Measurements from ENCODE around the gene CEP152.

Gene CEP152

DNA sequence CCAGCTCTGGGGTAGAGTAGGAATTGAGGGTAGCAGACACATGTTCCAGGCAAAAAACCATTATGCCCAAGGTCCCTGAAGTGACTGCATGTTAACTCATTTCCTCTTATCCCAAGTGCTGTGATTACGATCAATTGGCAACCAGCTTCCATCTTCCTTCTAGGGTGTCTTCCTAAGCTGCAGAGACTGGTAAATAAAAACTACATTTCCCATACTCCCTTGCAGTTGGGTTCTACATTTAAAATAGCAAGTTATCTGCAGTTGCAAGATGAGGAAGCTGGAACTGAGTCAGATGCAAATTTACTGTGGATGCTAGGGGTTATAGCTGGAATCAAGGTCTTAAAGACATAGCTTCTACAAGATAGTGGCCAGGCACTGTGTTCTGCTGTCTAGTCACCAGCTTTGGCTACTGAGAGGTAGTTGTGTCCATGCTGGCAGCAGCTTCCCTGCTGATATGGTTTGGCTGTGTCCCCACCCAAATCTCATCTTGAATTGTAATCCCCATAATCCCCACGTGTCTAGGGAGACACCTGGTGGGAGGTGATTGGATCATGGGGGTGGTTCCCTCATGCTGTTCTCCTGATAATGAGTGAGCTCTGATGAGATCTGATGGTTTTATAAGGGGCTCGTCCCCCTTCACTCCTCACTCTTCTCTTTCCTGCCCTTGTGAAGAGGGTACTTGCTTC lies 114.1 kb downstream of the CEP152 start:
- no peak for DNase-seq (ENCODE audit: low spot score)

DNA sequence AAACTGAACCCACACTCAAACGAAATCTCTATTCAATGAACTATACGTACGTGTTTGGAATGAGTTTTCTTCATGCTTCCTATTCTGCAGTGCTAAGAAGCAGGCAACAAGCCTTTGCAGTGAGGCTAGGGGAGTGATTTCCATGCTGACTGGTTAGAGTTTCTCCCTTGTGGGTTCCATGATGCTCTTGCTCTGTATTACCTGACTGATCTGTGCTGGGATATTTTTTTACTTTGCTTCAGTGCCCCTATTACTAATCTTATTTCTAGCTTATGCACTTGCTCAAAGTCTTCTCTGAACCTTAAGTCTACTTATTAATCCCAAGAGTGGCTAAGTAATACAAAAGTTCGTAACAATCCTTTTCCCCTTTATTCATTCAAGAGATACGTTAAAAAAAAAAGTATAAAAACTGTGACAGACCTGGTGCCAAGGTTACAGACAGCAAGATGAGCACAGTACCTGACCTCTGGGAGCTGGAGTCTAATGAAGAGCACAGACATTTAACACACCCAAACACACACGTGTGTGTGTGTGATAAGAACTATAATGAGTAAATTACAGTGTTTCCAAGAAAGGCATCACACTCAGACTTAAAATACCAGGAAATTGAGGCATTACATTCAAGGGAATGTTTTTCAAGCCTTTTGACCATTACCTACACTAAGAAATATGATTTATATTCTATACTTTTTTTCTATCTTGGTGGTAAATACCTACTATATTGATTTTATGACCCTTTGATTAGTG lies 114.9 kb downstream of the CEP152 start:
- DNase-seq (ENCODE audit: low spot score) = no peak

DNA sequence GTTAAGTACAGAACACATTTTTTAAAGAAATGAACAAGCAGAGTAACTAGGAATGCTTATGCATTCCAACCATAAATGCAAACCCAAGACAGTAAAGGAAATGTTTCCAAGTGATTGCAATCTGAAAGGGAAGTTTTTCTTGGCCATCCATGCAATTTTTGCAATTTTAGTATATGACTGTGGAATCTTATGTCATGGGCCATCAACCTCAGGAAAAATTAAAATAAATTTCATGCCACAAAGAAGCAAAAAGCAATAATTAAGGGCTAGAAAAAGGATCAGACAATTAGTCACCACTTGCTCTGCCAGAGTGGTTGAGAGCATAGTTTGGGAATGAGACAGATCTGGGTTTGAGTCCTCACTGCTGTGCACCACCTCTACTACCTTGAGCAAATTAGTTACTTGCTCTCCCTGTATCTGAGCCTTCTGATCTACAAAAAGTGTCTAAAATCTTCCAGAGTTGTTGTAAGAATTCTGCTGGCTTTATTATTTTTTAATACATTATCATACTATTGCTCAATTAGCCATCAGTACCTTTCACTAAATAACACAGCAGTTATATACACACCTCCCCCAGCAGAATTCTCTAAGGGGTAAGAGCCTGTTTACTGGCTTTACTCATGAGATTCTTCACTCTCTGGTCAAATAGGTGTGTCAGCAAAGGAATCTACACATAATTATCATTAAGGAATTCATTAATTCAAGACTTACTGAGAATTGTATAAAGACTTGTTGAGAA lies 115.6 kb downstream of the CEP152 start:
- no peak for DNase-seq (ENCODE audit: low spot score)

DNA sequence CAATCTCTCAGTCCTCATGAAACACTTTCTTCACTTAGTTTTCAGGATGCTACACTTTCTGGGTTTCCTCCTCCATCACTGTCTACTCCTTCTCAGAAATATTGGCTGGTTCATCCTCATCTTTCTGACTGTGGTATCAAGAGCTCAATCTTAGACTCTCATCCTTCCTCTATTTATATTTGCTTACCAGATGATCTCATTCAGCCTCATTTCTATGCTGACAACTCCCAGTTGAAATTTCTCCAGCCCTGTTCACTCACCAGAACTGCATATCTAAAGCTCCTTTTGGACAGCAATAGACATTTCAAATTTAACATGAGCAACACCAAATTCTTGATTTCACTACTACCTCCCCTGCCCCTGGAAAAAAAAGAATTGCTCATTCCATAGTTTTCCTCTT lies 117.4 kb downstream of the CEP152 start:
- no peak for DNase-seq (ENCODE audit: low spot score)

DNA sequence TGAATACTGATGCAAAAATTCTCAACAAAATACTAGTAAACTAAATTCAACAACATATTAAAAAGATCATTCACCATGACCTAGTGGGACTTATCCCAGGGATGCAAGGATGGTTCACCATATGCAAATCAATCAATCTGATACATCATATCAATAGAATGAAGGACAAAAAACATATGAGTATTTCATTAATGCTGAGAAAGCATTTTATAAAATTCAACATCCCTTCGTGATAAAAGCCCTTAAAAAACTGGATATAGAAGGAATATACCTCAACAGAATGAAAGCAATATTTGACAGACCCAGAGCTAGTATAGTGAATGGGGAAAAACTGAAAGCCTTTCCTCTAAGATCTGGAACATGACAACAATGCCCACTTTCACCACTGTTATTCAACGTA lies 122.4 kb downstream of the CEP152 start:
- DNase-seq (ENCODE audit: low spot score) = no peak
